ENCODE data around the gene MOB3A. TPM values are rescaled to one million over a fixed set of nuclear protein-coding genes. Genes with fewer than 3 reads are reported as not detected.

Gene MOB3A
- total RNA-seq, 1 donor from 2014 or later: 66.0 TPM

- Mint-ChIP-seq H3K4me3 (ENCODE audit: unreplicated experiment) (no peak overlapping the region), H3K27ac (ENCODE audit: unreplicated experiment) (no peak overlapping the region), H3K27me3 (ENCODE audit: unreplicated experiment) (peaks cover 5% of the 10 kb centered on the region), H3K36me3 (ENCODE audit: unreplicated experiment) (no peaks in the 10 kb centered on the region), H3K9me3 (ENCODE audit: unreplicated experiment) (peaks cover 5% of the 10 kb centered on the region), H3K4me1 (ENCODE audit: low read depth, unreplicated experiment) (no peaks in the 10 kb centered on the region)
- DNase-seq: no peak
- TF ChIP-seq CTCF (IDR thresholded peaks at IDR 0.05; ENCODE audit: partially characterized antibody, unreplicated experiment): no peak
Observed at GRCh38 chr19:2111425-2111824, 15.3 kb upstream of the MOB3A start.

- H3K27me3 Mint-ChIP-seq (ENCODE audit: unreplicated experiment): peaks cover 5% of the 10 kb centered on the region
- H3K4me3 Mint-ChIP-seq (ENCODE audit: unreplicated experiment): no peak overlapping the region
- no peaks in the 10 kb centered on the region for H3K36me3 Mint-ChIP-seq (ENCODE audit: unreplicated experiment)
- peaks cover 4% of the 10 kb centered on the region for H3K9me3 Mint-ChIP-seq (ENCODE audit: unreplicated experiment)
- TF ChIP-seq CTCF (IDR thresholded peaks at IDR 0.05; ENCODE audit: partially characterized antibody, unreplicated experiment): no peak
- H3K4me1 Mint-ChIP-seq (ENCODE audit: low read depth, unreplicated experiment): no peaks in the 10 kb centered on the region
- H3K27ac Mint-ChIP-seq (ENCODE audit: unreplicated experiment): no peak overlapping the region
- no peak for DNase-seq
Observed at GRCh38 chr19:2110822-2111221, 14.7 kb upstream of the MOB3A start.

GRCh38 chr19:2109046-2109864, 13.1 kb upstream of the MOB3A start:
- no peaks in the 10 kb centered on the region for H3K4me1 Mint-ChIP-seq (ENCODE audit: low read depth, unreplicated experiment)
- H3K4me3 Mint-ChIP-seq (ENCODE audit: unreplicated experiment): no peak overlapping the region
- H3K27ac Mint-ChIP-seq (ENCODE audit: unreplicated experiment): no peak overlapping the region
- peaks cover 7% of the 10 kb centered on the region for H3K27me3 Mint-ChIP-seq (ENCODE audit: unreplicated experiment)
- H3K36me3 Mint-ChIP-seq (ENCODE audit: unreplicated experiment): peaks cover under 1% of the 10 kb centered on the region
- no peak for DNase-seq
- H3K9me3 Mint-ChIP-seq (ENCODE audit: unreplicated experiment): peaks cover 10% of the 10 kb centered on the region
- TF ChIP-seq CTCF (IDR thresholded peaks at IDR 0.05; ENCODE audit: partially characterized antibody, unreplicated experiment): no peak

- DNase-seq: no peak
- peak overlapping the region; percentile 41 for H3K27ac Mint-ChIP-seq (ENCODE audit: unreplicated experiment)
- no peaks in the 10 kb centered on the region for H3K4me1 Mint-ChIP-seq (ENCODE audit: low read depth, unreplicated experiment)
- peaks cover 8% of the 10 kb centered on the region for H3K27me3 Mint-ChIP-seq (ENCODE audit: unreplicated experiment)
- peaks cover 7% of the 10 kb centered on the region for H3K36me3 Mint-ChIP-seq (ENCODE audit: unreplicated experiment)
- peaks cover 11% of the 10 kb centered on the region for H3K9me3 Mint-ChIP-seq (ENCODE audit: unreplicated experiment)
- no peak overlapping the region for H3K4me3 Mint-ChIP-seq (ENCODE audit: unreplicated experiment)
- TF ChIP-seq CTCF (IDR thresholded peaks at IDR 0.05; ENCODE audit: partially characterized antibody, unreplicated experiment): no peak
Observed at GRCh38 chr19:2108251-2109016, 12.3 kb upstream of the MOB3A start.
